Activated T-cell treated with anti-CD3 and anti-CD28 coated beads, Interleukin-2, amount 50 U/mL, for 72 hours (primary cell): ENCODE data around the gene MYADML2. TPM values are rescaled to one million over a fixed set of nuclear protein-coding genes. Genes with fewer than 3 reads are reported as not detected.

Source experiments
- ATAC-seq, 2 donors: fragments of 150-1000 bp; cut with Tn5 transposase; replicated peaks in 1 of 2; 2 replicates each; pipeline ENCODE4 v1.10.0; 2021; ENCODE audit warnings: moderate library complexity in 2 of 2, mild to moderate bottlenecking in 1 of 2
- DNase-seq, 2 donors: peaks; one replicate each; pipeline ENCODE4 v3.0.0; 2021 to 2022; ENCODE audit warnings: mixed read lengths in 1 of 2
- H3K27ac Mint-ChIP-seq: one replicate; pipeline ENCODE4 v1.8.0; 2022; ENCODE audit warnings: mild to moderate bottlenecking, moderate library complexity, mixed read lengths
- H3K27me3 Mint-ChIP-seq: one replicate; pipeline ENCODE4 v1.8.0; 2022; ENCODE audit warnings: low read depth, mixed read lengths
- H3K36me3 Mint-ChIP-seq, 2 donors: one replicate each; pipeline ENCODE4 v1.8.0; 2022; ENCODE audit warnings: mixed read lengths in 2 of 2, mild to moderate bottlenecking in 1 of 2; ENCODE audit not compliant: insufficient read depth in 2 of 2
- H3K4me1 Mint-ChIP-seq: one replicate; pipeline ENCODE4 v1.8.0; 2022; ENCODE audit warnings: low read depth, mixed read lengths
- H3K4me3 Mint-ChIP-seq, 2 donors: one replicate each; pipeline ENCODE4 v1.8.0; 2022; ENCODE audit warnings: mild to moderate bottlenecking in 2 of 2, mixed read lengths in 2 of 2, moderate library complexity in 2 of 2
- H3K9me3 Mint-ChIP-seq, 2 donors: one replicate each; pipeline ENCODE4 v1.8.0; 2022; ENCODE audit warnings: mixed read lengths in 2 of 2
- total RNA-seq, 2 donors: library from RNA; stranded (reverse); gene quantifications; one replicate each; pipeline ENCODE4 v1.2.3, GENCODE V29; 2022

MYADML2 gene, protein sequence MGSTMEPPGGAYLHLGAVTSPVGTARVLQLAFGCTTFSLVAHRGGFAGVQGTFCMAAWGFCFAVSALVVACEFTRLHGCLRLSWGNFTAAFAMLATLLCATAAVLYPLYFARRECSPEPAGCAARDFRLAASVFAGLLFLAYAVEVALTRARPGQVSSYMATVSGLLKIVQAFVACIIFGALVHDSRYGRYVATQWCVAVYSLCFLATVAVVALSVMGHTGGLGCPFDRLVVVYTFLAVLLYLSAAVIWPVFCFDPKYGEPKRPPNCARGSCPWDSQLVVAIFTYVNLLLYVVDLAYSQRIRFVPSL
- not detected for total RNA-seq

GRCh38 chr17:81947189-81947588 lies at the start of gene MYADML2:
Gene MYADML2, minus strand, starts transcription at chr17:81947233. Its CDS starts 5,492 bp downstream, at chr17:81941741.
- H3K27ac Mint-ChIP-seq, result no peak within 1 kb of the TSS
- DNase-seq (no peak), ATAC-seq (no peak)
- H3K4me1 Mint-ChIP-seq, result no peaks in the 10 kb centered on the region
- no peak within 1 kb of the TSS for H3K4me3 Mint-ChIP-seq
- no peaks in the 10 kb centered on the region for H3K27me3 Mint-ChIP-seq
- H3K9me3 Mint-ChIP-seq, result no peaks in the 10 kb centered on the region
- no peaks in the 10 kb centered on the region for H3K36me3 Mint-ChIP-seq

- DNase-seq (no peak), ATAC-seq (no peak)
- H3K36me3 Mint-ChIP-seq, result peaks cover 0 to 1% of the 10 kb centered on the region in 2 donors
- no peaks in the 10 kb centered on the region for H3K27me3 Mint-ChIP-seq
- no peaks in the 10 kb centered on the region for H3K9me3 Mint-ChIP-seq
- no peak overlapping the region for H3K4me3 Mint-ChIP-seq
- H3K4me1 Mint-ChIP-seq, result no peaks in the 10 kb centered on the region
- H3K27ac Mint-ChIP-seq, result no peak overlapping the region
Observed at GRCh38 chr17:81996232-81996756, 49.3 kb upstream of the MYADML2 start.

DNA sequence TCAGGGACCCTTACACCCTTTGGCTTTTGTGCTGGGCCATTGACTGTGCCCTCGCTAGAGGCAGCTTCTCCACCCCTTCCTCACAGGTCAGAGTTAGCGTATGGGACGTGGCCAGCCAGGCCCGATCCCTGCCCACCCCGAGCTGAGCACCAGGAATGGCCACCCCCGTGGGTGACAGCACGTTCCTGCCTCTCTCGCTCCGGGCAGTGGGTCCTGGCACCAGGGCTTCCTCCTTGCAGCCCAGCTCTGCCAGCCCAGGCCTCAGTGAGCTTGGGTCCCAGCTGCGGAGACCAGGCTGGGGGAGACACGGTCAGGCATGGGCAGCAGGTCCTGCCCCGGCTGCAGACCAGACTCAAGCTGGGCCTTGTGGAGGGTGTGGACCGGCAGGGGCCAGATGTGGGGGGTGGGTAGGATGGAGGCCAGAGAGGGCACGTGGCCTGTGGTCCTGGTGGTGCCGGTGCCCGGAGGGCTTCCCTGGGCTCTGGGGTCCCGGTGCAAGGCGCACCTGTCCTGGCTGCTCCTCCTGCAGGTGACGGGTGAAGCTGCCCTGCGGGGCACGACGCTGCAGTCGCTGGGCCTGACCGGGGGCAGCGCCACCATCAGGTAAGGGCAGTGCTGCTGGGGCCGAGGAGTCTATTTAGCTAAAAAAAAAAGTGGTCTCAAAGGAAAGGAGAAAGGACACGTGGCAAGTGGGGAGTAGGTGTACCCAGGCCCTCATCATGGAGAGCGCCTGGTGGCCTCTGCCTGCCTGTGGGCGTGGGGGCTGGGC lies 48.6 kb upstream of the MYADML2 start:
- H3K27me3 Mint-ChIP-seq, result no peaks in the 10 kb centered on the region
- no peak overlapping the region for H3K27ac Mint-ChIP-seq
- peaks cover 0 to 1% of the 10 kb centered on the region in 2 donors for H3K36me3 Mint-ChIP-seq
- no peak overlapping the region for H3K4me3 Mint-ChIP-seq
- DNase-seq (no peak), ATAC-seq (peak in 1 of 2 donors; percentile 20)
- no peaks in the 10 kb centered on the region for H3K9me3 Mint-ChIP-seq
- H3K4me1 Mint-ChIP-seq, result no peaks in the 10 kb centered on the region

DNA sequence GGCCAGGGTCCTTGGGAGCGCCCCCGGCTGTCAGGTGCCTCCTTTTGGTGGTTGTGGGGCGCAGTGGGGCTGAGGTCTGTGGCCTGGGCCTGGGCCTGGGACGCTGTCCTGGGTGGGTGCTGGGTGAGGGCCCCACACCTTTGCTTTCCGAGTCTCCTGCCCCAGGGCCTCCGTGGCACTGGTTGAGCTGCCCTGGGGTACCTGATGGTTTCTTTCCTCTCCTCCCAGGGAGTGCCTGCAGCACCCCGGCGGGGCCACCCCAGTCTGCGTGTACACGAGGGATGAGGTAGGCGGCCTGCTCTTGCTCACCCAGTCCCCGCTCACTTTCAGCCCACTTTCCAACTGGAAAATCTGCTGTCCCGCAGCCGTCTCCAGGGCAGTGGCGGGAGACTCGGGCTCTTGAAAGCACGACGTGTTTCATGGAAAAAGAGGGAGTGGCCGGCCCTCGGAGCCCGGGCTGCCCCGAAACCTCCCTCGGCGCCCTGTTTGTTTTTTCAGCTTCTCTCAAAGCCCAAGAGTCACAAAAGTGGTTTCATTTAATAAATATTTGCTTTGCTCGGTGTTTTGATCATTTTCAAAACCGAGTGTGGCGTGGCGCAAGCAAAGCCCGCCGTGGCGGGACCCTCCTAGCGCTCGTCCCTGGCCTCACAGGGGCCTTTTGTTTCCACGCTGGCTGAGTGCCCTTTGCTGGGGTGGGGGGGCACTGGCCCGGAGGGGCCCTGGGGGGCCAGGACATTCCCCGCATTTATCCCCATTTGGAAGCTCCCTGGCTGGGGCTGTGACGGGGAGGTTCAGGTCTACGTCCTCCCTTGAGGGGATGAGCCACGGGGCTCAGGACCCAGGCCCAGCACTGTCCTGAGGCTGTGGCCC lies 47.8 kb upstream of the MYADML2 start:
- no peak for DNase-seq

GRCh38 chr17:81993729-81994592 lies 46.9 kb upstream of the MYADML2 start:
- no peaks in the 10 kb centered on the region for H3K9me3 Mint-ChIP-seq
- ATAC-seq, result no peak
- H3K4me1 Mint-ChIP-seq, result no peaks in the 10 kb centered on the region
- DNase-seq, result no peak
- no peak overlapping the region for H3K4me3 Mint-ChIP-seq
- no peaks in the 10 kb centered on the region for H3K27me3 Mint-ChIP-seq
- H3K36me3 Mint-ChIP-seq, result peaks cover 0 to 1% of the 10 kb centered on the region in 2 donors
- H3K27ac Mint-ChIP-seq, result no peak overlapping the region

More for the DNA sequence above, 47.8 kb upstream of the MYADML2 start:
- no peak overlapping the region for H3K4me3 Mint-ChIP-seq
- no peak overlapping the region for H3K27ac Mint-ChIP-seq
- no peak for ATAC-seq
- no peaks in the 10 kb centered on the region for H3K9me3 Mint-ChIP-seq
- no peaks in the 10 kb centered on the region for H3K4me1 Mint-ChIP-seq
- H3K27me3 Mint-ChIP-seq, result no peaks in the 10 kb centered on the region
- peaks cover 0 to 1% of the 10 kb centered on the region in 2 donors for H3K36me3 Mint-ChIP-seq

DNA sequence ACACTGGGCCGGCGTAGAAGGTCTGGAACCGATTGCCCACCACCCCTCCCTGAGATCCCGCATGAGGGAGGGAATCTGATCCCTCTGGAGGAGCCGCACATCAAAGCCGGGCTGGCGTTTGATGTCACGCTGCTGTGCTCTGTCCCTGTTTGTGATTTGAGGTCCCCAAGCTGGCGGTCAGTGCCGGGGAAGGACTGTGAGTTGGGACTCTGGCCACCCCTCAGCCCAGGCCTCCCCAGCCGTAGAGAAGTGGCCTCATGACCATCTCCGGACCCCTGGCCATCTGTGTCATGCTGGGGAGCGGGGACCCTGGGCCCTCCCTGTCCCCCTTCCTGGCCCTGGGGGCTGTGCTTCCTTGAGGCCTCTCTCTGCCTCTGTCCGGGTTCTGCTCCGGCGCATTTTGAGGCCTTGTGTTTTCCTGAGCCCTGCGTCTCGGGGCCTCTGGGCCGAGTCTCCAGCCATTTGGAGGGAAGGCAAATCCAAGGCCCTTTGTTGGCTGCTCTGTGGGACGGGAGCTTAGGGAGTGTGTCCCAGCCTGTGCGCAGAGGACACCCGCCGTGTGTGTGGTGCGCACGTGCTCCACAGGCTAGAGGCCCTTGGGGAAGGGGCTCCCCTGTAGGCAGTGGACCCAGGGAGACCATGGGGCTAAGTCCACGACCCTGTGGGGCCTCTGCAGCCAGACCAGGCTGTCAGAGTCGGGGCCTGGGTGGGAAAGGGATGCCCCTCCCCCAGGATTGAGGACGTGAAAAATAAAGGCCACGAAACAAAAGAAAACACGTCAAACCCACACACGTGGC lies 45.5 kb upstream of the MYADML2 start:
- H3K4me3 Mint-ChIP-seq, result no peak overlapping the region
- H3K9me3 Mint-ChIP-seq, result no peaks in the 10 kb centered on the region
- H3K4me1 Mint-ChIP-seq, result no peaks in the 10 kb centered on the region
- DNase-seq (no peak), ATAC-seq (no peak)
- H3K27me3 Mint-ChIP-seq, result no peaks in the 10 kb centered on the region
- H3K27ac Mint-ChIP-seq, result no peak overlapping the region
- peaks cover 0 to 1% of the 10 kb centered on the region in 2 donors for H3K36me3 Mint-ChIP-seq

- DNase-seq (no peak), ATAC-seq (peak in 1 of 2 donors; percentile 17)
- Mint-ChIP-seq H3K9me3 (no peaks in the 10 kb centered on the region), H3K27ac (no peak overlapping the region), H3K4me1 (no peaks in the 10 kb centered on the region), H3K27me3 (no peaks in the 10 kb centered on the region), H3K4me3 (no peak overlapping the region), H3K36me3 (peaks cover 0 to 1% of the 10 kb centered on the region in 2 donors)
Observed at GRCh38 chr17:81991684-81992305, 44.8 kb upstream of the MYADML2 start.

DNA sequence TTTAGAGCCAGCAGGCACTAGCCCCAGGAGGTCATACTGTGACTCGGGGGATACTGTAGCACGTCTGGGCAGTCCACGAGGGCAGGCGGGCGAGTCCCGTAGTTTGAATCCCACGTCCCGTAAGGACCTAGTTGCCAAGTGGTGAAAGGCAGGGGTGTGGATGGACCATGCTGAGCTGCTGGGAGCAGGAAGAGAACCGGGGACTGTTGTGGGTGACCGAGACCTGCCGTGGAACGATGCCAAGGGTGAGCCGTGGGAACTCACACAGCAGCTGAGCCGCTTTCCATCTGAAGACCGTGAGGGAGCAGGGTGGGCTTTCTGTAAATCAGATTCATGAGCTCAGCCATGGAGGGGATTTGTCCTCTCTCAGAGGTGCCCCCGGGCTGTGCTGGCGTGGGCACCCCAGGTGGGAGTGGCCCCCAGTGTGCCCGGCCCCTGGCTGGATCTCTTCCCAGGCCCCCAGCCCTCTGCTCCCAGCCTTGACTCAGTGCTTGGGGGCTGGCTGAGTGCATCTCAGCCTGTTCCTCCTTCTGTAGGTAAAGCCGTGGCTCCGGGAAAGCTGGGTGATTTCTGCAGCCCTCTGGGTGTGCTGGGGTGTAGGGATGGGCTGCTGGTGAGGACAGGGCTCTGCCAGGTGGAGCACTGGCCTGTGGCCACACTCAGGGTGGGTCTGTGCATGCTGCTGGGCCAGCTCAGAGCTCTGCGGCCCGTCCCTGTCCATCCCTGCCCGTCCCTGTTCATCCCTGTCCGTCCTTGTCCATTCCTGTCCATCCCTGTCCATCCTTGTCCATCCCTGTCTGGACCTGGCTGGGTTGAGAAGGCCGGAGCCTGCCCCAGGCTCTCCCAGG lies 44.0 kb upstream of the MYADML2 start:
- H3K4me1 Mint-ChIP-seq, result no peaks in the 10 kb centered on the region
- ATAC-seq (peak in 1 of 2 donors; percentile 33), DNase-seq (no peak)
- no peaks in the 10 kb centered on the region for H3K9me3 Mint-ChIP-seq
- no peaks in the 10 kb centered on the region for H3K36me3 Mint-ChIP-seq
- H3K27me3 Mint-ChIP-seq, result no peaks in the 10 kb centered on the region
- no peak overlapping the region for H3K4me3 Mint-ChIP-seq
- H3K27ac Mint-ChIP-seq, result no peak overlapping the region

DNA sequence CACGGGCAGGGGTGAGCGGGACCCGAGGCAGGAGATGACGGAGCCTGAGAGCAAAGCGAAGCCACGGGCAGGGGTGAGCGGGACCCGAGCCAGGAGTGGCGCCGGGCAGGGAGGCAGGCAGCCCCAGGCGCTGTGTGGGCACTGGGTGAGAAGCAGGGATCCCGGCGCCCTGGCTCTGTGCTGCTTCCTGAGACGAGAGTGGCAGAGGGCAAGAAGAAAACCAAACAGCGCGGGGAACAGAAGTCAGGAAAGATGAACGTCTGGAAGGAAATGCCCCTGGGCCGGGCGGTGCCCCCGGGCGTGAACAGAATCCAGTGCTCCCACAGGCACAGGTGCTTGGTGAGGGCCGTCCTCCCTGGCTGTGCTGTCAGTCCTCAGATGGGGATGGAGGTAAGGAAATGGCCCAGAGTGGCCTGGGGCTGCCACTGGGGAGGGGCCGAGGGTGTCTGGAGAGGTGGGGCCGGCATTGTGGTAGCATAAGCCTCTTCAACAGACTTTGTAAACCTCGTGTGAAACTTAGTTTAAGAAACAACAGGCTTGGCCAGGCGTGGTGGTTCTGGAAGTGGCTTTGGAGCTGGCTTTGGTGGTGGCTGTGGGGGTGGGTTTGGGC lies 40.2 kb upstream of the MYADML2 start:
- ATAC-seq, result no peak

DNA sequence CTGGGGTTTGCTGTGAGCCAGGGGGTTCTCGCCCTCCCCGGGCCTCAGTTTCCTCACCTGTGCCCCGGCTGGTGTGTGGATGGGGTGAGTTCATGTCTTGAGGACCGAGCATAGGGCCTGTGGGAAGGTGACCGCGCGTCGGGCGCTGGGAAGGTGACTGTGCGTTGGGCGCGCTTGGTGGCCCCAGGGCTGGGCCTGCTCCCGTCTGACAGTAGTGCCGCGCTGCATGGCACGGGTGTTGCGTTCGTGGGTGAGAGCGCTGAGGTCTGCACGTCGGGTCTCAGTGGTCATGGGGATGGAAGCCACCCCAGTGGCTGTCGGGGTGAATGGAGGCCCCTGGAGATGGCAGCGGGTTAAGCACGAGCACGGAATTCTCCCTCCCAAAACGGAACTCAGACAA lies 39.6 kb upstream of the MYADML2 start:
- H3K36me3 Mint-ChIP-seq, result peaks cover 3 to 5% of the 10 kb centered on the region in 2 donors
- DNase-seq (no peak), ATAC-seq (no peak)
- H3K4me3 Mint-ChIP-seq, result no peak overlapping the region
- H3K27ac Mint-ChIP-seq, result no peak overlapping the region
- no peaks in the 10 kb centered on the region for H3K4me1 Mint-ChIP-seq
- no peaks in the 10 kb centered on the region for H3K27me3 Mint-ChIP-seq
- H3K9me3 Mint-ChIP-seq, result no peaks in the 10 kb centered on the region

More for the DNA sequence above, 40.2 kb upstream of the MYADML2 start:
- no peak overlapping the region for H3K4me3 Mint-ChIP-seq
- H3K4me1 Mint-ChIP-seq, result no peaks in the 10 kb centered on the region
- no peaks in the 10 kb centered on the region for H3K27me3 Mint-ChIP-seq
- H3K9me3 Mint-ChIP-seq, result no peaks in the 10 kb centered on the region
- peaks cover 3 to 5% of the 10 kb centered on the region in 2 donors for H3K36me3 Mint-ChIP-seq
- no peak for DNase-seq
- H3K27ac Mint-ChIP-seq, result no peak overlapping the region
